ENCODE results near the gene PRR30.

DNA sequence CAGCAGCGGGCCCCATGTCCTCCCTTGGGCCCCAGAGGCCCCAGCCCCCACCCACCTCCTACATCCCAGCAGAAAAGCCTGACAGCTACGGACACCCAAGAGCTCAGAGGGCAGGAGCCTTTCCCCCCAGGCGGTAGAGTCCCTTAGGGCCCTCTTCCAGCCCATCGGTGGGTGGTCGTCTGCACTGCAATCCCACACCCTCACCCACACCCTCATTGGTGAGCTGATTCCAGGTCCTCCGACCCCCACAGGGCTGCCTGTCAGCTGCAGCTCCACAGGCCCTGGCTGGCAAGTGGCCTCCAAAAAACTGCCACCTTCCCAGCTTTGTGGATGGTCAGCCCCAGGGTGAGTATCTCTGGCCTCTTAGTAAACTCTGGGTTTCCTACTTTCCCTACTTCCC, 20.1 kb upstream of the PRR30 start:
- TF ChIP-seq, protein P1, sequence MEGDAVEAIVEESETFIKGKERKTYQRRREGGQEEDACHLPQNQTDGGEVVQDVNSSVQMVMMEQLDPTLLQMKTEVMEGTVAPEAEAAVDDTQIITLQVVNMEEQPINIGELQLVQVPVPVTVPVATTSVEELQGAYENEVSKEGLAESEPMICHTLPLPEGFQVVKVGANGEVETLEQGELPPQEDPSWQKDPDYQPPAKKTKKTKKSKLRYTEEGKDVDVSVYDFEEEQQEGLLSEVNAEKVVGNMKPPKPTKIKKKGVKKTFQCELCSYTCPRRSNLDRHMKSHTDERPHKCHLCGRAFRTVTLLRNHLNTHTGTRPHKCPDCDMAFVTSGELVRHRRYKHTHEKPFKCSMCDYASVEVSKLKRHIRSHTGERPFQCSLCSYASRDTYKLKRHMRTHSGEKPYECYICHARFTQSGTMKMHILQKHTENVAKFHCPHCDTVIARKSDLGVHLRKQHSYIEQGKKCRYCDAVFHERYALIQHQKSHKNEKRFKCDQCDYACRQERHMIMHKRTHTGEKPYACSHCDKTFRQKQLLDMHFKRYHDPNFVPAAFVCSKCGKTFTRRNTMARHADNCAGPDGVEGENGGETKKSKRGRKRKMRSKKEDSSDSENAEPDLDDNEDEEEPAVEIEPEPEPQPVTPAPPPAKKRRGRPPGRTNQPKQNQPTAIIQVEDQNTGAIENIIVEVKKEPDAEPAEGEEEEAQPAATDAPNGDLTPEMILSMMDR (conservative IDR thresholded peaks at IDR 0.05; ENCODE audit: low read depth, low read length): no peak
- TF ChIP-seq RFX5 (IDR thresholded peaks at IDR 0.05; ENCODE audit: low read depth, low read length) (no peak), MAZ (IDR thresholded peaks at IDR 0.05; ENCODE audit: borderline replicate concordance, low read depth, low read length) (no peak), BHLHE40 (IDR thresholded peaks at IDR 0.05; ENCODE audit: low read depth, low read length) (no peak), POLR2A (IDR thresholded peaks at IDR 0.05; ENCODE audit: low read depth, low read length) (no peak), CEBPB (IDR thresholded peaks at IDR 0.05; ENCODE audit: low read depth, low read length) (no peak), MXI1 (IDR thresholded peaks at IDR 0.05; ENCODE audit: borderline replicate concordance, low read depth, low read length) (no peak), SMC3 (IDR thresholded peaks at IDR 0.05; ENCODE audit: low read depth, low read length) (no peak), RAD21 (IDR thresholded peaks at IDR 0.05; ENCODE audit: low read length) (no peak)
- TF ChIP-seq, protein P2, sequence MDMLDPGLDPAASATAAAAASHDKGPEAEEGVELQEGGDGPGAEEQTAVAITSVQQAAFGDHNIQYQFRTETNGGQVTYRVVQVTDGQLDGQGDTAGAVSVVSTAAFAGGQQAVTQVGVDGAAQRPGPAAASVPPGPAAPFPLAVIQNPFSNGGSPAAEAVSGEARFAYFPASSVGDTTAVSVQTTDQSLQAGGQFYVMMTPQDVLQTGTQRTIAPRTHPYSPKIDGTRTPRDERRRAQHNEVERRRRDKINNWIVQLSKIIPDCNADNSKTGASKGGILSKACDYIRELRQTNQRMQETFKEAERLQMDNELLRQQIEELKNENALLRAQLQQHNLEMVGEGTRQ (IDR thresholded peaks at IDR 0.05; ENCODE audit: low read depth, low read length): no peak

Data from IMR-90 (cell line).